AG09309 (cell line): ENCODE results near the gene KCNS3.

Experiments used
- DNase-seq: peaks from one replicate; pipeline ENCODE4 v3.0.0-alpha.2; 2010; ENCODE audit warnings: low read depth
- H3K4me3 ChIP-seq: 2 replicates; pipeline ENCODE4 v1.5.1; 2011; ENCODE audit warnings: mild to moderate bottlenecking, low read depth, low read length, moderate library complexity; ENCODE audit not compliant: control insufficient read depth
- TF ChIP-seq, protein P1 (sequence below): IDR thresholded peaks from 2 replicates; pipeline ENCODE4 v1.5.1; 2011; ENCODE audit warnings: mild to moderate bottlenecking, low read depth, low read length, inconsistent platforms; ENCODE audit not compliant: insufficient read depth, control insufficient read depth; ENCODE audit errors: missing control alignments

KCNS3 gene

GRCh38 chr2:17846676-17847075 lies 31.8 kb upstream of the KCNS3 start:
- TF ChIP-seq, protein P1, sequence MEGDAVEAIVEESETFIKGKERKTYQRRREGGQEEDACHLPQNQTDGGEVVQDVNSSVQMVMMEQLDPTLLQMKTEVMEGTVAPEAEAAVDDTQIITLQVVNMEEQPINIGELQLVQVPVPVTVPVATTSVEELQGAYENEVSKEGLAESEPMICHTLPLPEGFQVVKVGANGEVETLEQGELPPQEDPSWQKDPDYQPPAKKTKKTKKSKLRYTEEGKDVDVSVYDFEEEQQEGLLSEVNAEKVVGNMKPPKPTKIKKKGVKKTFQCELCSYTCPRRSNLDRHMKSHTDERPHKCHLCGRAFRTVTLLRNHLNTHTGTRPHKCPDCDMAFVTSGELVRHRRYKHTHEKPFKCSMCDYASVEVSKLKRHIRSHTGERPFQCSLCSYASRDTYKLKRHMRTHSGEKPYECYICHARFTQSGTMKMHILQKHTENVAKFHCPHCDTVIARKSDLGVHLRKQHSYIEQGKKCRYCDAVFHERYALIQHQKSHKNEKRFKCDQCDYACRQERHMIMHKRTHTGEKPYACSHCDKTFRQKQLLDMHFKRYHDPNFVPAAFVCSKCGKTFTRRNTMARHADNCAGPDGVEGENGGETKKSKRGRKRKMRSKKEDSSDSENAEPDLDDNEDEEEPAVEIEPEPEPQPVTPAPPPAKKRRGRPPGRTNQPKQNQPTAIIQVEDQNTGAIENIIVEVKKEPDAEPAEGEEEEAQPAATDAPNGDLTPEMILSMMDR: no peak
- no peak for DNase-seq
- no peak overlapping the region for H3K4me3 ChIP-seq

DNA sequence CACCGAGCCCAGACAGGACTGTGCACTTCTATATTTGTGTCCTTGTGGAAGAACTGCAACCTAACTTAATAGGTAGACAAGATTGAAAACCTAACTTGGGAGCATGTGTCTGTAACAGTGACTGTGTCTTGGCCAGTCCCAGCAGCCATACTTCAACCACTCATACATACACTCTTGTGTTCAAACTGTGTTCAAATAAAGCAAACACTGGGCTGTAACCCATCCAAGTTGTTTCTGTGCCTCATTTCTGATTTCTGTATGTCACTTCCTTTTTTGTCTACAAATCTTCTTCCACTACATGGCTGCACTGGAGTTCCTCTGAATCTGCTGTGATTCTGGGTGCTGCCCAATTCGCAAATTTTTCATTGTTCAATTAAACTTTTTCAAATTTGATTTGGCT lies 31.2 kb upstream of the KCNS3 start:
- no peak for DNase-seq
- H3K4me3 ChIP-seq: no peak overlapping the region
- TF ChIP-seq, protein P1: no peak

DNA sequence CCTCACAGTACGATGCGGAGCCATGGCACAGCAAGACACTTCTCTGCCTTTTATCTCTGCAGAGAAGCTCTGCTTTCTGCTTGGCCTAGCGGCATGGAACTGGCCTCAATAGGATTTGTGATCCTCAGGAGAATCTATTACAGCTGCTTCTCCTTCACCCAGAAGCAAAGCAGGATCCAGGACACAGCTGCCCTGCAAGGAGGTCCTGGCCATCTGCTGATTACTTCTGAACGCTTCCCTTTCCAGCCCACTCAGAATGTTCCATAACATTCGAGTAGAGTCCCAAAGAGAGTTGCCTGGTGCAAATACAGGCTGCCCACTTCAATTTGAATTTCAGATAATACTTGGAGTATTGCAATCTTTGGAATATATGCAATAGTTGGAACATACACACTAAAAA lies 29.2 kb upstream of the KCNS3 start:
- TF ChIP-seq, protein P1: no peak
- no peak for DNase-seq
- H3K4me3 ChIP-seq: no peak overlapping the region

DNA sequence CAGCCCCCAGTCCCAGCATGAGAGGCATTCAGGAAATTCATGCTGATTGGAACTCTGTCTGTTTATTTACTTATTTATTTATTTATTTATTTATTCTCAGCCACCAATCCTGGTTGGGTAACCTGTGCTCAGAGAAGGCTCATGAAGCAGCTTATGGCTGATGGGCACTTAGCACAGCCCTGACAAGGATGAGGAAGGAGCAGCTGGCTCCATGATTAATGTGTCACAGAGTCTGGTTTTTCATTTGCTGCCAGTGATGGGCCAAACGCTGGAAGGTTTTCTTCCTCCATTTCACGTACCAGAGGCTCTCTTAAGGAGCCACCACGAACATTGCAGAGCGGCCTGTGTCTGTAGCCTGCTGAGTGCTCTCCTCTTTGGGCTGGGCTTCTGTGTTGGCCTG lies 28.3 kb upstream of the KCNS3 start:
- no peak for DNase-seq
- TF ChIP-seq, protein P1: no peak
- H3K4me3 ChIP-seq: no peak overlapping the region

DNA sequence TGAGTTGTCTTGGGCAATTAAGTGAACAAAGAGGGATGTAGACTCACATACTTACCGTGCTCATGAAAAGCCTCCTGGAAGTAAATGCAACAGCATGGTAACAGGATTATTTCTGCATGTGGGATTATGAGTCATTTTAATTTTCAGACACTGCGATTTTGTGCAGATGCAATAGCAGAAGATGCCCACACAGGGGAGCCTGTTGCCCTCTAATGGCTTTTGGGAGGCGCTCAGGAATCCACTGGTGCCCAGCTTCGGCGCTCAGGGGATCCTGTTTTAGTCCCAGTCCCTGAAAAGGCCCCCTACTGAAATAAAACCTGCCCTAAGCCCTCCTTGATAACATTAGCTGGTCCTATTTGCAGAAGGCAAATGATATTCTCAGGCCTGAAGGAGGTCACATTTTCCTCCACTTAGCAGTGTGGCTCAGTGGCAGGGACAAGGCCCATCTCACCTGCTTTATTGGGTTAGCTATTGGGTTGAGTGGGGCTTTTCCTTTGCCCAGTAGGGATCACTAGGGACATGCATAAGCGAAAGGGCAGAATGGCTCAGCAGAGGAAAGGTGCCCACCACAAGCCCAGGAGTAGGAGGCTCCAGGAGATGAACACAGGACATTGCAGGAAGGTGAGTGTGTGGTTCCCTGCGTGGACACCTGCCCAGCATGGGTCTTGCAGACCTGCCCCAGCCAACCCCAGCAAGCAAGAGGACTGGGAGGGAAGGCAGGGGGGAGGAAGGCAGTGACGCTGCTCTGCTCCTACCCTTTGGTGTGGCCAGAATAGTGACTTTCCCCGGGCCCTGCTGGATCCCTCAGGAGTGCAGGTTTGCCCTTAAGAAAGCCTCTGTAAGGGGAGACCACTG lies 26.5 kb upstream of the KCNS3 start:
- TF ChIP-seq, protein P1: peak; percentile 90
- no peak overlapping the region for H3K4me3 ChIP-seq
- DNase-seq: peak; percentile 41

- TF ChIP-seq, protein P1: no peak
- no peak overlapping the region for H3K4me3 ChIP-seq
- no peak for DNase-seq
Observed at GRCh38 chr2:17853799-17854198, 24.7 kb upstream of the KCNS3 start.

- TF ChIP-seq, protein P1: no peak
- no peak overlapping the region for H3K4me3 ChIP-seq
- no peak for DNase-seq
Observed at GRCh38 chr2:17857021-17857420, 21.4 kb upstream of the KCNS3 start.
